Loucy (cell line): ENCODE results near the gene KIR3DL1.
"Not testable (repeated sequence)": the region's sequence is repeated elsewhere in the genome, so short reads cannot be mapped to it uniquely, and the experiment has no call there.

Experiments used
- CTCF ChIP-seq: fragments of 200-600 bp; sonication (generic); conservative IDR thresholded peaks from 2 replicates; pipeline ENCODE4 v1.5.1; 2014; ENCODE audit warnings: mild to moderate bottlenecking, antibody characterized with exemption, low read length
- EZH2phosphoT487 ChIP-seq: fragments of 200-600 bp; IDR thresholded peaks from 2 replicates; pipeline ENCODE4 v1.6.1; 2018; ENCODE audit warnings: antibody characterized with exemption, mild to moderate bottlenecking, moderate library complexity, borderline replicate concordance

- not testable (repeated sequence) for TF ChIP-seq CTCF, EZH2phosphoT487
These were observed 18.9 kb downstream of the KIR3DL1 start for GRCh38 chr19:54835126-54835525.
